Measurements from ENCODE around the gene MRPL28. TPM values are rescaled to one million over a fixed set of nuclear protein-coding genes. Genes with fewer than 3 reads are reported as not detected.

The MRPL28 gene
- total RNA-seq, 1 experiment from 2014 or later, result 61.4 TPM

GRCh38 chr16:383326-384051 is 13.2 kb upstream of the MRPL28 start:
- Histone ChIP-seq H4K20me1 (ENCODE audit: insufficient read depth) (no peaks in the 10 kb centered on the region), H3K4me3 (replicated peaks in 1 of 2; ENCODE audit: low read depth in 1 of 2, low read length in 2 of 2) (peak overlapping the region; percentile 49 to 65), H3K36me3 (ENCODE audit: control insufficient read depth in 1 of 2, insufficient read depth in 2 of 2, low read length in 2 of 2) (no peaks in the 10 kb centered on the region), H3K9me3 (ENCODE audit: control insufficient read depth in 1 of 2, insufficient read depth in 1 of 2, low read depth in 1 of 2, low read length in 2 of 2) (no peaks in the 10 kb centered on the region), H3K27ac (ENCODE audit: low read depth, low read length) (peak overlapping the region; percentile 81), H3K4me1 (ENCODE audit: control insufficient read depth in 1 of 2, insufficient read depth in 2 of 2, low read length in 2 of 2) (peaks cover 6 to 18% of the 10 kb centered on the region in 2 experiments; a peak in 3 of 4 replicates), H3K9me2 (ENCODE audit: insufficient read depth) (no peaks in the 10 kb centered on the region), H3K79me2 (ENCODE audit: insufficient read depth, low read length) (peaks cover 7% of the 10 kb centered on the region; the same call in 1 of the 2 replicates), H3K9ac (ENCODE audit: low read length) (peak overlapping the region; percentile 82), H2AFZ (ENCODE audit: low read depth, low read length, poor library complexity, severe bottlenecking) (no peak overlapping the region), H3K4me2 (ENCODE audit: low read length) (peak overlapping the region; percentile 85), H3K27me3 (ENCODE audit: insufficient read depth, low read length) (no peaks in the 10 kb centered on the region)
- ChIA-PET RAD21 (ENCODE audit: low non-redundant PET in 1 of 2, low total read pairs in 2 of 2, uncharacterized antibody in 2 of 2, unreplicated experiment in 2 of 2) (no interaction called here), CTCF (no interaction called here), POLR2A (interaction anchor here (0.7 kb wide), 1 partner anchor 10 kb away, joined by 3 read pairs; no protein-coding TSS in a partner anchor)
- intact Hi-C loops (cut with micrococcal nuclease), result no loop called here
- BruUV-seq (replicated peaks), result no TSS peak
- ATAC-seq (peak; percentile 67), DNase-seq (ENCODE audit: low read depth, low spot score) (peak; percentile 59)
- TF ChIP-seq TCF7L2 (IDR thresholded peaks at IDR 0.05; ENCODE audit: borderline replicate concordance, extremely low read depth, insufficient read depth, insufficient read length) (peak; percentile 56), SP1 (IDR thresholded peaks at IDR 0.05; ENCODE audit: low read depth) (peak; percentile 39), POLR2AphosphoS5 (IDR thresholded peaks at IDR 0.05; ENCODE audit: low read depth, low read length) (peak; percentile 58), EGR1 (IDR thresholded peaks at IDR 0.05; ENCODE audit: low read depth) (no peak), POLR2A (IDR thresholded peaks at IDR 0.05; ENCODE audit: borderline replicate concordance, extremely low read depth, insufficient read depth, insufficient read length) (no peak), SIN3A (IDR thresholded peaks at IDR 0.05; ENCODE audit: low read depth) (peak; percentile 59; the same call in 1 of the 2 replicates), CBX3 (IDR thresholded peaks at IDR 0.05; ENCODE audit: low read depth) (no peak; the same call in 1 of the 2 replicates), EZH2phosphoT487 (IDR thresholded peaks at IDR 0.05; ENCODE audit: borderline replicate concordance) (no peak), MAX (IDR thresholded peaks at IDR 0.05) (peak; percentile 94), SRF (IDR thresholded peaks at IDR 0.05; ENCODE audit: low read depth) (no peak), JUND (IDR thresholded peaks at IDR 0.05) (no peak), FOSL1 (IDR thresholded peaks at IDR 0.05; ENCODE audit: low read depth) (no peak), ATF3 (IDR thresholded peaks at IDR 0.05) (no peak), ZBTB33 (IDR thresholded peaks at IDR 0.05; ENCODE audit: extremely low read depth, insufficient replicate concordance, low read length) (no peak)

Measured in HCT116 (cell line).